CMK (cell line): ENCODE data around the gene RFX1.
"Not testable (repeated sequence)": the region's sequence is repeated elsewhere in the genome, so short reads cannot be mapped to it uniquely, and the experiment has no call there.

Experiments
- DNase-seq: peaks from one replicate; pipeline ENCODE4 v3.0.0-alpha.2; 2010; ENCODE audit warnings: low read depth

RFX1 gene

GRCh38 chr19:14006085-14006765, at the start of gene RFX1:
Gene RFX1 (minus strand): TSS chr19:14006320. CDS start chr19:13993843, 12,477 bp downstream.
- peak; percentile 97 for DNase-seq

GRCh38 chr19:14055396-14055795, 49.3 kb upstream of the RFX1 start:
- DNase-seq: no peak

DNA sequence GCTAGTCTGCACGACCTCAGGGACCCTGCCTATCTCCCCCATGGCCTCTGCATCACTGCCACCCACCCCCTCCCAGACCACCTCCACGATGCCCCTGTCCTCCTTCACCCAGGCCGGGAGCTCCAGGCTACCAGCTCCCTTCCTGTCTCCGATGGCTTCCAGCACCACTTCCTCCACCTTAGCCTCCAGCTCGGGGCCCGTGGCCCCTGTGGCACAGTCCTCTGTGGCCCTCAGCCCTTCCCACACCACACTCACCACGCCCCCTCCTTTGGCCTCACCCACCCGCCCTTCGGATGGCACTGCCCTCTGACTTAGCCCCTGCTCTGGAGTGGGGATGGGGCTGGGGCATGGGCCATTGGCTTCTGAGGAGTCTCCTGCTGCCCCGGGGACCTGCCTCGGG, 48.6 kb upstream of the RFX1 start:
- DNase-seq: no peak

- DNase-seq: no peak
These were observed 48.0 kb upstream of the RFX1 start for GRCh38 chr19:14054099-14054498.

- no peak for DNase-seq
These were observed 47.4 kb upstream of the RFX1 start for GRCh38 chr19:14053500-14053899.

DNA sequence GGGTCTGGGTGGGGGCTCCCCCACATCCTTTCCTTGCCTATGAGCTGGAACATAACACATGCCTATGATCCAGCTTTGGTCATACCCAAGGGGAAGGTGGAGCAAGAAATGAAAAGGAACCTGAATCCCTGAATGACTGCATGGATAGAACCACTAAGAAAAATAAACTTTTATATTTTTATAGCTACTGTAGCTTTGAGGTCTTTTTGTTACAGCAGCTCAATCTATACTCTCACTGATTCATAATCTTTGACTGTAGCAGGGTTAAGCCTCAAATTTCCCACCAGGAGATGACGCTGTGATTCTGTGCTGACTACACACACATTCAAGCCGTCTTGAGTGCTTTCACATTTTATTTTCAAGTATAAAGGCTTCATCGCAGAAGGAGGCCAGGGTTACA, 46.9 kb upstream of the RFX1 start:
- DNase-seq: no peak

- DNase-seq: no peak
These were observed 46.4 kb upstream of the RFX1 start for GRCh38 chr19:14052470-14052869.

- no peak for DNase-seq
These were observed 45.9 kb upstream of the RFX1 start for GRCh38 chr19:14051980-14052379.

GRCh38 chr19:14050961-14051360, 44.8 kb upstream of the RFX1 start:
- not testable (repeated sequence) for DNase-seq

- no peak for DNase-seq
These were observed 44.4 kb upstream of the RFX1 start for GRCh38 chr19:14050512-14050911.

- DNase-seq: peak; percentile 62
These were observed 42.5 kb upstream of the RFX1 start for GRCh38 chr19:14048443-14049153.

GRCh38 chr19:14047866-14048265, 41.7 kb upstream of the RFX1 start:
- DNase-seq: not testable (repeated sequence)

DNA sequence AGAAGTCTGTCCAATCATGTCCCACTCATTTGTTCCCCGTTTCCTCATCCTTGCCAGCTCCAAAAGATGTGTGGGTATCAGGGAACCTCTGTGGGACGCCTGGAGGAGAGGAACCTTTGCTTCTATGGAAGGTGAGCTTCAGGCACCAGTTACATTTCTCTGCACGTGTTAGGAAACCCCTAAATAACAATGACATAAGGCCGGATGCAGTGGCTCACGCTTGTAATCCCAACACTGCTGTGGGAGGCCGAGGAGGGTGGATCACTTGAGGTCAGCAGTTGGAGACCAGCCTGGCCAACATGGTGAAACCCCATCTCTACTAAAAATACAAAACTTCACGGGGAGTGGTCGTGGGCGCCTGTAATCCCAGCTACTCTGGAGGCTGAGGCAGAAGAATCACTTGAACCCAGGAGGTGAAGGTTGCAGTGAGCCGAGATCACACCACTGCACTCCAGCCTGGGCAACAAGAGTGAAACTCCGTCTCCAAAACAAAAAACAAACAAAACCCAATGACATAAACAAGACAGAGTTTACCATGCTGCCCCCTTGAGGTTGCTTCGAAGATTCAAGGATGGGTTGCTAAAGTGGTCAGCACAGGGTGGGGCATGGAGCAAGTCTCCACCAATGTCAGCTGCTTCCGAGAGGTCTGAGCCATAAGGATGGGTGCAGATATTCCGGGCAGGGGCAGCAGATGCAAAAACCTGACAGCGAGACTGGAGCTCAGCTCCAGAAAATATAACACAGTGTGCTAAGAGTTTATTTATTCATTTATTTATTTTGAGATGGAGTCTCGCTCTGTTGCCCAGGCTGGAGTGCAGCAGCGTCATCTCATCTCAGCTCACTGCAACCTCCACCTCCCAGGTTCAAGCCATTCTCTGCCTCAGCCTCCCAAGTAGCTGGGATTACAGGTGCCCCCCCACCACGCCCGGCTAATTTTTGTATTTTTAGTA, 36.8 kb upstream of the RFX1 start:
- DNase-seq: peak; percentile 31

DNA sequence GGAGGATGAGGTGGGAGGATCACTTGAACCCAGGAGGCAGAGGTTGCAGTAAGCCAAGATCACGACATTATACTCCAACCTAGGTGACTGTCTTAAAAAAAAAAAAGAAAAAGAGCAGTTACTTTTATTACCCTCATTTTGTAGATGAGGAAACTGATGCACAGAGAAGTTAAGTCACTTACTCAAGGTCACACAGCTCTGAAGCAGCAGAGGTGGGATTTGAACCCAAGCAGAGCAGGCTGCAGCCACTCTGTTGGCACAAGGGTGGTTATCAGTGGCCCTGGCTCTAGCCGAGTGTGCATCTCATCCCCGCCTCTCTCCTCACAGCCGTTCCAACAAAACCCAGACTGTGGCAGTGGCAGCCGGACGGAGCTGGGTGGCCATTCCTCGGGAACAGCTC, 33.1 kb upstream of the RFX1 start:
- no peak for DNase-seq

- no peak for DNase-seq
These were observed 29.6 kb upstream of the RFX1 start for GRCh38 chr19:14035706-14036105.

GRCh38 chr19:14035159-14035558, 29.0 kb upstream of the RFX1 start:
- DNase-seq: not testable (repeated sequence)

DNA sequence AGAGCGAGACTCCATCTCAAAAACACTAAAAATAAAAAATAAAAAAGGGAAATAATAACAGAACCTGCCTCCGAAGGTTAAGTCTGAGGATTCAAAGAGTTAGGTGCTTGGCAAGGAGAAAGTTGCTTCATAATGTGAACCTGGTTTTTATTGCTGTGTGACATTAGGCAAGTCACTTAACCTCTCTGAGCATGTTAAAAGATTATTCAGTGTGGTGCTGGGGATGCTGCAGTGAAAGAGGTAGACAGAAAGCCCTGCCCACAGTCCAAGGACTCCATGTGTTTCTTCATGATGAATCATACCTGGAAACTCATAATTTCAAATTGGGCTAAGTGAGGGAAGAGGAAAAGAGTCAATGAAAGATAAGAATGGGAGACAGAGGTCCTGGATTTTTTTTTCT, 27.8 kb upstream of the RFX1 start:
- DNase-seq: no peak

DNA sequence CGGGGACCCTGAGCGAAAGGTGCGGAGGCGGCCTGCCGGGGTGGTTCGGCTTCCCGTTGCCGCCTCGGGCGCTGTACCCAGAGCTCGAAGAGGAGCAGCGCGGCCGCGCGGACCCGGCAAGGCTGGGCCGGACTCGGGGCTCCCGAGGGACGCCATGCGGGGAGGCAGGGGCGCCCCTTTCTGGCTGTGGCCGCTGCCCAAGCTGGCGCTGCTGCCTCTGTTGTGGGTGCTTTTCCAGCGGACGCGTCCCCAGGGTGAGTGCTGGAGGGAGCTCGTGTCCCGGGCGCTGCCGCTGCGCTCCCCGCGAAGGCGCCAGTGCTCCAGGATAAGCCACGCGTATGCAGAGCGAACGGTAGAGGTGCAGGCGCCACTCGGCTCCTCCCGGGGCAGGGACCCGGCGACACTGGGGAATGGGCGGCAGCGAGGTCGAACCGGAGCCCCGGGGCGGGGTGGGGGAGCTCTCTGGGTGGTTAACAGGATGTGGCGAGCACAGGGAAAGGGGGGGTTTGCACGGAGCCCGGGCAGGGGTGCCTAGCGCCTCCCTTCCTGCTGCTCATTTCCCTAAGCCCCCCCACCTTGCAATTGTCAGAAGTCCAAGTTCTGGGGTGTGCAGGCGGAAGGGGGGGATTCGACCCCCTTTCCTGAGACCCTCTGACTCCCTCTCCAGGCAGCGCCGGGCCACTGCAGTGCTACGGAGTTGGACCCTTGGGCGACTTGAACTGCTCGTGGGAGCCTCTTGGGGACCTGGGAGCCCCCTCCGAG, 25.8 kb upstream of the RFX1 start, which contains the start of gene IL27RA:
Gene IL27RA (plus strand): TSS at position 44 of the 762 bp plus-strand sequence. CDS start 111 bp downstream, at position 155.
- DNase-seq: peak; percentile 88

DNA sequence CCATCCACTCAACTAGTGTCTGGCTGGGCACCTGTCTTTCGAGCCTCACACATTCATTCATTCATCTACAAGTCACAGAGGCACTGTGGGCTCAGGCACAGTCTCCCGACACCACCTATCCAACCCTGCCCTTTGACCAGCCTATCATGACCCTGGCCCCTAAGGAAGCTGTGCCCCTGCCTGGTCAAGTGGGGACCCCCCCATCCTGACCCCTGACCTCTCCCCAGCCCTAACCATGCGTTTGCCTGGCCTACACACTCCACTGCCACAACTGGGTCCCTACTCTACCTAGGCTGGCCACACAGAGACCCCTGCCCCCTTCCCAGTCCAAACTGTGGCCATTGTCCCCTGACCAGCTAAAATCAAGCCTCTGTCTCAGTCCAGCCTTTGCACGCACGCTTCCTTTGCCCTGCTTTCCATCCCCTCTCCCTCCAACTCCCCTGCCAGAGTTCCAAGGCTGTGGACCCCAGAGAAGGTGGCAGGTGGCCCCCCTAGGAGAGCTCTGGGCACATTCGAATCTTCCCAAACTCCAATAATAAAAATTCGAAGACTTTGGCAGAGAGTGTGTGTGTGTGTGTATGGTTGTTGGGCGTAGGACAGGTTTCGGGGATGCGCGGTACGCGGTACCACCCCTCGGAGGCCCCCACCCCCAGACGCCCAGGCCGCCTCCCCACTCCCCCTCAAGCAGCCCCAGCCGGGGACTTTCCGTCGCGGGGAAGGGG, 25.0 kb upstream of the RFX1 start:
- no peak for DNase-seq

GRCh38 chr19:14028901-14029300, 22.8 kb upstream of the RFX1 start:
- DNase-seq: no peak

DNA sequence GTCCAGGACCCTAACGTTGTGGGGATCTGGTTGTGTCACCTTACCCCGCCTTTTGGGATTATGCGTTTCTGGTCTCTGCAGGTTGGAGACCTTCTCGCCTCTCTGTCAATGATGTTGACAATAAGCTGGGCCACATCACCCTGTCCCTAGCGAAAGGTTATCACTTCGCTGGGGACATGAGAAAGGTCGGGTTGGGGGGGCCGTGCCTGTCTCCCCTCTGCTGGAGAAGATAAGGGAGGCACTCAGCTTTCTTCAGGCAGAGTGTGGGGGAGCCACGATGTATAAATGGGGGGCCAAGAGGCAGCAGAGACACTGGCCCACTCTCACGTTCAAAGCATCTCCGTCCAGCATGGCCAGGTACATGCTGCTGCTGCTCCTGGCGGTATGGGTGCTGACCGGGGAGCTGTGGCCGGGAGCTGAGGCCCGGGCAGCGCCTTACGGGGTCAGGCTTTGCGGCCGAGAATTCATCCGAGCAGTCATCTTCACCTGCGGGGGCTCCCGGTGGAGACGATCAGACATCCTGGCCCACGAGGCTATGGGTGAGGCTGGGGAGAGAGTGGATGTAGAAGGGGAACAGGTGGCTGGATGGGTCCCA, 21.8 kb upstream of the RFX1 start, which contains the start of gene RLN3:
Gene RLN3 (plus strand): TSS at position 293 of the 595 bp plus-strand sequence. CDS start 57 bp downstream, at position 350.
- no peak for DNase-seq
